GM23338 (cell line): Measurements from ENCODE around the gene HECTD1.

Experiments used
- CTCF ChIP-seq, 2 experiments: fragments of 200-600 bp in 1 of 2; sonication (generic) in 1 of 2; conservative IDR thresholded peaks; 2 replicates each; pipeline versions ENCODE4 v1.5.1 to v1.6.1; 2016 to 2017; ENCODE audit warnings: antibody characterized with exemption in 2 of 2, low read depth in 2 of 2, mild to moderate bottlenecking in 2 of 2, moderate library complexity in 1 of 2
- EZH2 ChIP-seq: fragments of 200-600 bp; sonication (generic); IDR thresholded peaks from one replicate; pipeline ENCODE4 v1.8.0; 2017; ENCODE audit warnings: antibody characterized with exemption, mild to moderate bottlenecking, low read depth; ENCODE audit not compliant: unreplicated experiment
- NANOG ChIP-seq: IDR thresholded peaks from 2 replicates; pipeline ENCODE4 v1.6.1; 2016; ENCODE audit warnings: antibody characterized with exemption, borderline replicate concordance

GRCh38 chr14:31200702-31200990, 6.9 kb downstream of the HECTD1 start:
- TF ChIP-seq CTCF (conservative IDR thresholded peaks at IDR 0.05; ENCODE audit: low read depth in 2 of 2), result no peak
- no peak for TF ChIP-seq NANOG
- no peak for TF ChIP-seq EZH2
